IMR-90 (cell line): Measurements from ENCODE around the gene GNAI3.

Experiments used
- FOS ChIP-seq: fragments of 150-350 bp; IDR thresholded peaks from 2 replicates; pipeline ENCODE4 v1.6.1; 2016; ENCODE audit warnings: low read depth, low read length
- TF ChIP-seq, protein P1 (sequence below): conservative IDR thresholded peaks from 2 replicates; pipeline ENCODE4 v1.5.1; 2012; ENCODE audit warnings: mild to moderate bottlenecking, low read depth, low read length, improper control_type of control experiment

DNA sequence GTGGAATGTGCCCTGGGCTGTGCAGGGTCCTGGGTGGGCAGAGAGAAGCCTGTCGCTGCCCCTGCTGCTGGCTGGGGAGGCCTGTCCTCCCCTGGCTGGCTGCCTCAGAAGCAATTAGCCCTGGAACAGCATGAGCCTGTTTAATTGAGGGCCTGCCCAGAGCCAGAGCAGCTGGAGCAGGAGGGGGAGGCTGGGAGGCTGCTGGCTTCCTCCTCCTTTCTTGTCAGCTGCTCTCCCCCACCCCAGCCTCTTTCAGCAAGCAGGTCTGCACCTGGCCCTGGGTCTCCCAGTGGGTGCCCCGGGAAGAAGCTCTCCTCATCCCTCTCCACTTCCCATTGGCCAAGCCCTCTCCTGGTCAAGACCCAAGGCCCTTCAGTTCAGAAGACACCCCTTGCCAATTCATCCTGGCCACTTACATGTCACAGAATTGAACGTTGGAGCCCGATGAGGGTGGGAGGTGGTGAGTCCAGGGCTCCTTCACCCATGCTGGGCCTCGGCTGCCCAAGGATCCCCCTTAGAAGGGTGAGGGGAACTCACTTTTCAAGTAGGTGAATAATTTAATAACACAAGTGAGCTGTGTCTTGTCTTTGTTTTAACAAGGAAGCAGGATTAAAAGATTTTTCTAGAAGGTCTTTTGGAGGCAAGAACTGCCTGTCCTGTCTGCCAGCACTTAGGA is 84.4 kb downstream of the GNAI3 start:
- no peak for TF ChIP-seq FOS
- TF ChIP-seq, protein P1, sequence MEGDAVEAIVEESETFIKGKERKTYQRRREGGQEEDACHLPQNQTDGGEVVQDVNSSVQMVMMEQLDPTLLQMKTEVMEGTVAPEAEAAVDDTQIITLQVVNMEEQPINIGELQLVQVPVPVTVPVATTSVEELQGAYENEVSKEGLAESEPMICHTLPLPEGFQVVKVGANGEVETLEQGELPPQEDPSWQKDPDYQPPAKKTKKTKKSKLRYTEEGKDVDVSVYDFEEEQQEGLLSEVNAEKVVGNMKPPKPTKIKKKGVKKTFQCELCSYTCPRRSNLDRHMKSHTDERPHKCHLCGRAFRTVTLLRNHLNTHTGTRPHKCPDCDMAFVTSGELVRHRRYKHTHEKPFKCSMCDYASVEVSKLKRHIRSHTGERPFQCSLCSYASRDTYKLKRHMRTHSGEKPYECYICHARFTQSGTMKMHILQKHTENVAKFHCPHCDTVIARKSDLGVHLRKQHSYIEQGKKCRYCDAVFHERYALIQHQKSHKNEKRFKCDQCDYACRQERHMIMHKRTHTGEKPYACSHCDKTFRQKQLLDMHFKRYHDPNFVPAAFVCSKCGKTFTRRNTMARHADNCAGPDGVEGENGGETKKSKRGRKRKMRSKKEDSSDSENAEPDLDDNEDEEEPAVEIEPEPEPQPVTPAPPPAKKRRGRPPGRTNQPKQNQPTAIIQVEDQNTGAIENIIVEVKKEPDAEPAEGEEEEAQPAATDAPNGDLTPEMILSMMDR = no peak
